Trophoblast cell (in vitro differentiated cells and primary cell): ENCODE data around the gene P2RY4. TPM values are rescaled to one million over a fixed set of nuclear protein-coding genes. Genes with fewer than 3 reads are reported as not detected.

Source experiments
- DNase-seq, 2 donors: peaks; one replicate each; pipeline ENCODE4 v3.0.0-alpha.2; 2016
- H2AFZ ChIP-seq: 2 replicates; pipeline ENCODE4 v1.6.1; 2013; ENCODE audit warnings: low read length, moderate library complexity, mild to moderate bottlenecking; ENCODE audit not compliant: insufficient read depth, poor library complexity
- H2AK5ac ChIP-seq: 2 replicates; pipeline ENCODE4 v1.6.1; 2013; ENCODE audit warnings: mild to moderate bottlenecking, low read length
- H2BK120ac ChIP-seq: 2 replicates; pipeline ENCODE4 v1.6.1; 2013; ENCODE audit warnings: low read length, mild to moderate bottlenecking, moderate library complexity; ENCODE audit not compliant: insufficient read depth, poor library complexity
- H2BK12ac ChIP-seq: 2 replicates; pipeline ENCODE4 v1.6.1; 2013; ENCODE audit warnings: mild to moderate bottlenecking, low read length, moderate library complexity
- H2BK5ac ChIP-seq: 2 replicates; pipeline ENCODE4 v1.6.1; 2013; ENCODE audit warnings: low read length, low read depth, moderate library complexity, mild to moderate bottlenecking; ENCODE audit not compliant: poor library complexity
- H3K14ac ChIP-seq: 2 replicates; pipeline ENCODE4 v1.6.1; 2013; ENCODE audit warnings: mild to moderate bottlenecking, low read length
- H3K18ac ChIP-seq: 2 replicates; pipeline ENCODE4 v1.6.1; 2013; ENCODE audit warnings: mild to moderate bottlenecking, low read length
- H3K23ac ChIP-seq: 2 replicates; pipeline ENCODE4 v1.6.1; 2013; ENCODE audit warnings: low read length
- H3K27ac ChIP-seq: 2 replicates; pipeline ENCODE4 v1.5.1; 2013; ENCODE audit warnings: low read depth, mild to moderate bottlenecking, inconsistent platforms, low read length, moderate library complexity
- H3K27me3 ChIP-seq: 2 replicates; pipeline ENCODE4 v1.6.1; 2013; ENCODE audit warnings: inconsistent platforms, mild to moderate bottlenecking, low read length, moderate library complexity; ENCODE audit not compliant: insufficient read depth
- H3K36me3 ChIP-seq, 2 experiments: 1 replicate in 1 of 2; 2 replicates in 1 of 2; pipeline ENCODE4 v1.6.1; 2013; ENCODE audit warnings: low read length in 2 of 2, mild to moderate bottlenecking in 2 of 2, moderate library complexity in 1 of 2; ENCODE audit not compliant: insufficient read depth in 2 of 2, control insufficient read depth in 1 of 2
- H3K4ac ChIP-seq: 2 replicates; pipeline ENCODE4 v1.6.1; 2013; ENCODE audit warnings: low read depth, mild to moderate bottlenecking, low read length, moderate library complexity
- H3K4me1 ChIP-seq, 2 experiments: 1 replicate in 1 of 2; 2 replicates in 1 of 2; pipeline ENCODE4 v1.6.1; 2013; ENCODE audit warnings: low read length in 2 of 2, mild to moderate bottlenecking in 2 of 2, moderate library complexity in 1 of 2; ENCODE audit not compliant: insufficient read depth in 2 of 2, control insufficient read depth in 1 of 2
- H3K4me2 ChIP-seq: 2 replicates; pipeline ENCODE4 v1.6.1; 2013; ENCODE audit warnings: inconsistent platforms, mild to moderate bottlenecking, low read length, moderate library complexity
- H3K4me3 ChIP-seq: 2 replicates; pipeline ENCODE4 v1.5.1; 2013; ENCODE audit warnings: mild to moderate bottlenecking, low read depth, low read length, inconsistent platforms
- H3K79me1 ChIP-seq: one replicate; pipeline ENCODE4 v1.6.1; 2013; ENCODE audit warnings: low read length
- H3K79me2 ChIP-seq: 2 replicates; pipeline ENCODE4 v1.6.1; 2013; ENCODE audit warnings: low read length, mild to moderate bottlenecking; ENCODE audit not compliant: control insufficient read depth, insufficient read depth, poor library complexity
- H3K9ac ChIP-seq: 2 replicates; pipeline ENCODE4 v1.6.1; 2013; ENCODE audit warnings: mild to moderate bottlenecking, low read length
- H3K9me3 ChIP-seq: 2 replicates; pipeline ENCODE4 v1.6.1; 2013; ENCODE audit warnings: low read depth, mild to moderate bottlenecking, control low read depth, inconsistent platforms, low read length; ENCODE audit not compliant: insufficient read depth
- H4K12ac ChIP-seq: 2 replicates; pipeline ENCODE4 v1.6.1; 2013; ENCODE audit warnings: low read depth, mild to moderate bottlenecking, low read length, moderate library complexity
- H4K8ac ChIP-seq: 2 replicates; pipeline ENCODE4 v1.6.1; 2013; ENCODE audit warnings: low read depth, mild to moderate bottlenecking, low read length, moderate library complexity
- H4K91ac ChIP-seq: one replicate; pipeline ENCODE4 v1.6.1; 2013; ENCODE audit warnings: low read depth, mild to moderate bottlenecking, low read length, moderate library complexity
- WGBS: extraction: QIAGEN DNeasy Blood & Tissue Kit; methylation state at CpG from one replicate; pipeline ENCODE4 v1.1.7; 2013; ENCODE audit warnings: missing lambda C conversion rate; ENCODE audit not compliant: insufficient read length, insufficient coverage; ENCODE audit errors: extremely low coverage; 5-methylcytosine and 5-hydroxymethylcytosine counted together
- polyA plus RNA-seq: library from polyadenylated mRNA; stranded (reverse); fragments of 200-250 nt; gene quantifications from 2 replicates; pipeline ENCODE4 v1.2.3, GENCODE V29; 2013

P2RY4 gene
- polyA plus RNA-seq = 0.07 and 0.10 TPM in 2 replicates

DNA sequence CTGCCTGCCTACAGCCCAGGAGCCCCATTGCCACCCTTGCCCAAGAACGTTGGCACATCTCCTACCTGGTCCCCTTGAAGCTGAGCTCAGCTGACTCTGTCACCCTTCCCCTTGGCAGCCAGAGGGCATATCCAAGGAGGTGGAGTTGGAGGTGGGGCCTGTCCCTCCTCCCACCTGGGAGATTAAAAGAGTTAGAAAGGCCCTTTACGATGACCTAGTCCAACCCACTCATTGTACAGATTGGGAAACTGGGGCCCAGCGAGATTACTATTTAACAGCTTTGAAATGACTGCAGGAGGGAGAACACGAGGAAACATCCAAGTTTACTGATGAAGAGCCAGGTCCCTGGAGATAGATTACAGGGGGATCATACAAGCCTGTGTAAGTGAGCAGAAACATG lies at the start of gene P2RY4:
P2RY4 (minus strand) TSS at position 101 of the 400 bp plus-strand sequence. CDS start 580 bp downstream, outside the sequence.
- Histone ChIP-seq H2BK5ac (no peak within 1 kb of the TSS), H3K4me1 (no peaks in the 10 kb centered on the region), H4K91ac (no peak within 1 kb of the TSS), H3K36me3 (no peaks in the 10 kb centered on the region), H3K79me2 (no peaks in the 10 kb centered on the region), H3K14ac (no peak within 1 kb of the TSS), H3K4ac (no peak within 1 kb of the TSS), H3K27ac (no peak within 1 kb of the TSS), H3K27me3 (no peaks in the 10 kb centered on the region), H4K12ac (no peak within 1 kb of the TSS), H2AK5ac (no peak within 1 kb of the TSS), H2BK12ac (no peak within 1 kb of the TSS), H3K4me2 (no peak within 1 kb of the TSS), H2BK120ac (no peak within 1 kb of the TSS), H4K8ac (no peak within 1 kb of the TSS), H3K23ac (no peak within 1 kb of the TSS), H3K79me1 (no peaks in the 10 kb centered on the region), H2AFZ (no peak within 1 kb of the TSS), H3K18ac (no peak within 1 kb of the TSS), H3K9me3 (no peaks in the 10 kb centered on the region), H3K9ac (no peak within 1 kb of the TSS), H3K4me3 (no peak within 1 kb of the TSS)
- no CpG with 5 or more reads among the region's 4 CpGs for WGBS
- no peak for DNase-seq

DNA sequence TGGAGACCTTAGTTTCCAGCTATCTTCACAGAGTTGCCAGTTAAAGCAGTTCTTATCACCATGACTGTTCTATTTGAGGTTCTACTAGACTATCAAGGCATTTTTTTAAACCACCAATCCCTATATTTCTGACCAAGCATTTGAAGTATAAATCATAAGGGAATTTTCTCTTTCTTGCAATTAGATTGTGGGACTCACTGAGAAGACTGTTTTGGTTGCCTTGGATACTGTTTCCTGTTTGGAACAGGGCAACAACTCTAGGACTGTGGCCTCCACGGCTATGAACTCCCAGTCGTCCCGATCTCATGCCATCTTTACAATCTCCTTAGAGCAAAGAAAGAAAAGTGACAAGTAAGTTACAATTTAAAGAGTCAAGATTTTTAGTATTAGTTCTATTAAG lies 41.7 kb upstream of the P2RY4 start:
- no peak overlapping the region for H3K4me2 ChIP-seq
- no peaks in the 10 kb centered on the region for H3K4me1 ChIP-seq
- no peak for DNase-seq
- H2BK120ac ChIP-seq = no peak overlapping the region
- H4K12ac ChIP-seq = no peak overlapping the region
- no peaks in the 10 kb centered on the region for H3K79me1 ChIP-seq
- peaks cover 0 to 5% of the 10 kb centered on the region in 2 experiments for H3K36me3 ChIP-seq
- no peaks in the 10 kb centered on the region for H3K27me3 ChIP-seq
- H2AFZ ChIP-seq = no peak overlapping the region
- H3K14ac ChIP-seq = no peak overlapping the region
- H4K91ac ChIP-seq = no peak overlapping the region
- no peak overlapping the region for H3K27ac ChIP-seq
- H3K4ac ChIP-seq = no peak overlapping the region
- no peaks in the 10 kb centered on the region for H3K9me3 ChIP-seq
- no peak overlapping the region for H3K4me3 ChIP-seq
- no peak overlapping the region for H3K23ac ChIP-seq
- H2BK5ac ChIP-seq = no peak overlapping the region
- WGBS = no CpG with 5 or more reads among the region's 3 CpGs
- H3K18ac ChIP-seq = no peak overlapping the region
- no peaks in the 10 kb centered on the region for H3K79me2 ChIP-seq
- no peak overlapping the region for H4K8ac ChIP-seq
- no peak overlapping the region for H3K9ac ChIP-seq
- no peak overlapping the region for H2BK12ac ChIP-seq
- H2AK5ac ChIP-seq = no peak overlapping the region

DNA sequence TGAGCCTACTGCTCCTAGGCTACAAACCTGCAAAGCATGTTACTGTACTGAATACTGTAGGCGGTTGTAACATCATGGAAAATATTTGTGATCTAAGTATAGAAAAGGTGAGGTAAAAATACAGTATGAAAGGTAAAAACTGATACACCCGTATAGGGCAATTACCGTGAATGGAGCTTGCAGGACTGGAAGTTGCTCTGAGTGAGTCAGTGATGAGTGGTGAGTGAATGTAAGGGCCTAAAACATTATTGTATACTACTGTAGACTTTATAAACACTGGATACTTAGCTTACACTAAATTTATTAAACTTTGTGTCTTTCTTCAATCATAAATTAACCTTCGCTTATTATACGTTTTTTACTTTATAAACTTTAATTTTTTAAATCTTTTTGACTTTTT lies 33.6 kb upstream of the P2RY4 start:
- Histone ChIP-seq H3K9ac (no peak overlapping the region), H3K27ac (no peak overlapping the region), H4K91ac (no peak overlapping the region), H2BK120ac (no peak overlapping the region), H3K23ac (no peak overlapping the region), H2BK5ac (no peak overlapping the region), H2BK12ac (no peak overlapping the region), H3K4me2 (no peak overlapping the region), H3K36me3 (peaks cover 0 to 8% of the 10 kb centered on the region in 2 experiments), H2AFZ (no peak overlapping the region), H4K8ac (no peak overlapping the region), H3K27me3 (no peaks in the 10 kb centered on the region), H3K4me3 (no peak overlapping the region), H3K79me1 (peaks cover 5% of the 10 kb centered on the region), H3K18ac (no peak overlapping the region), H3K14ac (no peak overlapping the region), H3K4ac (no peak overlapping the region), H2AK5ac (no peak overlapping the region), H3K9me3 (no peaks in the 10 kb centered on the region), H3K4me1 (peaks cover 3% of the 10 kb centered on the region in 2 experiments), H4K12ac (no peak overlapping the region), H3K79me2 (no peaks in the 10 kb centered on the region)
- no CpG with 5 or more reads among the region's 5 CpGs for WGBS
- no peak for DNase-seq

DNA sequence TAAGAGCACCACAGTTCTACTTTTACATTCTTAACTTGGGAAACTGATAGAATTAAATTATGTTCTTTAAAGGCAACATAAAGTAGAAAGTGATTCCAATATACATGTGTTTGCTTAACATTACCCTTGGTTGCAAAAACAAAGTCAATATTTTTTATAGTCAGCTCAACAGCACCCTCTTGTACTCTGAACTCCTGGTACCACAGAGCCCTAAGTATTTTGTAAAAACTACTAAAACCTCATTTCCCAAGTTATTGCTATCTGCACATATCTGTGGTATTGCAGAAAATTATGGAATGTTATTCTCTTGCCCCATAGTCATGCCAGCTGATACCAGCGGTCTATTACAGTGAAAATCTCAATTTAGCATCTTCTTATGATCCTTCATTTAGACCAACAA lies 32.8 kb upstream of the P2RY4 start:
- H3K27ac ChIP-seq = no peak overlapping the region
- H3K27me3 ChIP-seq = no peaks in the 10 kb centered on the region
- no peak overlapping the region for H2BK5ac ChIP-seq
- H3K4me2 ChIP-seq = no peak overlapping the region
- no peak overlapping the region for H3K4ac ChIP-seq
- H2AK5ac ChIP-seq = no peak overlapping the region
- no peak overlapping the region for H3K9ac ChIP-seq
- H3K36me3 ChIP-seq = peaks cover 0 to 3% of the 10 kb centered on the region in 2 experiments
- no peaks in the 10 kb centered on the region for H3K79me2 ChIP-seq
- H3K4me1 ChIP-seq = peaks cover 3% of the 10 kb centered on the region in 2 experiments
- H2BK120ac ChIP-seq = no peak overlapping the region
- no CpG with 5 or more reads among the region's 1 CpG for WGBS
- no peak overlapping the region for H3K23ac ChIP-seq
- H4K12ac ChIP-seq = no peak overlapping the region
- no peak overlapping the region for H2BK12ac ChIP-seq
- no peak overlapping the region for H3K4me3 ChIP-seq
- no peak for DNase-seq
- no peak overlapping the region for H3K18ac ChIP-seq
- no peak overlapping the region for H4K91ac ChIP-seq
- no peak overlapping the region for H4K8ac ChIP-seq
- H3K9me3 ChIP-seq = no peaks in the 10 kb centered on the region
- H2AFZ ChIP-seq = no peak overlapping the region
- H3K79me1 ChIP-seq = peaks cover 5% of the 10 kb centered on the region
- H3K14ac ChIP-seq = no peak overlapping the region
